Activated naive CD4-positive, alpha-beta T cell treated with Interleukin-2 at 50 U/mL for 16 hours (primary cell): Measurements from ENCODE around the gene OR7G1.
"Not testable (repeated sequence)": the region's sequence is repeated elsewhere in the genome, so short reads cannot be mapped to it uniquely, and the experiment has no call there.

Experiments
- DNase-seq: peaks from one replicate; pipeline ENCODE4 v3.0.0-alpha.2; 2020

OR7G1 gene

DNA sequence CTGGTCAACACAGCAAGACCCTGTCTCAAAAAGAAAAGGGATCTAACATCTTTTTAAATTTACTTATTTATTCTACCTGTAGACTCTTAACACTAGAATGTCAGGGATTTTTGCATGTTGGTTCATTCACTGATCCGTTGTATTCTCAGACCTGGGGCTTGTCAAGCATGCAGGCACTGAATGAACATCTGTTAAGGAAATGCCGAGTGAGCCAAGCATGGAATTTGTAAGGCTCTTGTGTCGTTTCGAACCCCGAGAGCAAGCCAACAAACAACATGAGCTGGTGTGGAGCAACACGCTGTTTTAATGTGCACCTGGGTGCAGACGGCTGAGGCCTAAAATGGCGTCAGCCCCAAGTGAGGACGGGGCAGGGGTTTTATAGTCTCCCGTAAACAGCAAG, 38.7 kb downstream of the OR7G1 start:
- DNase-seq, result no peak

DNA sequence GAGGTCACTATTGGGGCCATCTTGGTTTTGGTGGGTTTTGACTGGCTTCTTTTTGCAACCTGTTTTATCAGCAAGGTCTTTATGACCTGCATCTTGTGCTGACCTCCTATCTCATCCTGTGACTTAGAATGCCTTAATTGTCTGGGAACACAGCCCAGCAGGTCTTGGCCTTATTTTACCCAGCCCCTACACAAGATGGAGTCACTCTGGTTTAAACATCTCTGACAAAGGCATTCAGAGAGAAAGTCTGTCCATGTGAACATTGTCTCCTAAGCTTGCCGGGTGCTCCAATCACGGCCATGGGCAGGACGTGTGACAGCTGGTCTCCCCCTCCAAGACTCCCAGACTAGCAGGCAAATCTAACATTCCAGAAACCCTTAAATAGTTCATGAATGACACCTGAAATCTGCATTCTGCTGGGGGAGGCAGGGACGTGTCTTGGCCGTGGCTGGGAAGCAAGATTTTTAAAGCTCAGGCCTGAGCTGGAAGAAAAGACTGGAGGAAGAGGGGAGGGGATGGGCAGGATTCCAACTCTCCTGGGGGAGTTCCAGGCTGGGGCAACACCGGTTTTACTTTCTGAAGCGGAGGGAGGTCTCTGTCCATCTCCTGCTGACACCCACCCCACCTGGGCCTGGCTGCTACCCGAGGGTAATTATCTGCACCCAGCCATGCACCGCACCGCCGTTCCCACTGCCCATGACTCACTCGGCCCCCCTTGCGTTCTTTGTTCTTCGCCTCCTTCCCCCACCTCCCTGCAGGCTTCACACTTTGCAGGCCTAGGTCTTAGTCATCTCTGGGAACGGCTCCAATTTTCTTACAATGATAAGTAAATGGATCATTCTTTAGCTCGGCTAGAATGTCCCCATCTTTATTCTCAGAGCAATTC, 40.3 kb downstream of the OR7G1 start:
- no peak for DNase-seq

GRCh38 chr19:9073806-9074205, 41.8 kb downstream of the OR7G1 start:
- no peak for DNase-seq

DNA sequence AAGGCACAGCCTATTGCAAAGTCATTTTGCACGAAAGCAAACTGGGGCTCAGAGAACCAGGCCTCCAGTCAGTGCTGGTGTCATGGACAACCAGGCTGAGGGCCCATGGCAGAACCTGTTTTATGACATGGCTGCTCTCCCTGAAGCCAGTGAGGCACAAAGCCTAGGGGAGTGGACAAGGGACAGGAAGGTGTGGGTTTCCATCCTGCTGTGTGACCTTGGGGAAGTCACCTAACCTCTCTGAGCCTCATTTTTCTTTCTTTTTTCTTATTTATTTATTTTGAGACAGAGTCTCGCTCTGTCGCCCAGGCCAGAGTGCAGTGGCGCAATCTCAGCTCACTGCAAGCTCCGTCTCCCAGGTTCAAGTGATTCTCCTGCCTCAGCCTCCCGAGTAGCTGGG, 43.8 kb downstream of the OR7G1 start:
- not testable (repeated sequence) for DNase-seq

GRCh38 chr19:9070066-9070465, 45.5 kb downstream of the OR7G1 start:
- no peak for DNase-seq

GRCh38 chr19:9065457-9066014, 50.0 kb downstream of the OR7G1 start:
- no peak for DNase-seq
